Measurements from ENCODE around the gene LAMTOR4. TPM values are rescaled to one million over a fixed set of nuclear protein-coding genes. Genes with fewer than 3 reads are reported as not detected.

The LAMTOR4 gene
- total and polyA plus RNA-seq, 10 of the 15 experiments (the other 5 are each of a cell fraction or from before 2014, with no cell fraction given): 73.4 to 297 (median 196) TPM

DNA sequence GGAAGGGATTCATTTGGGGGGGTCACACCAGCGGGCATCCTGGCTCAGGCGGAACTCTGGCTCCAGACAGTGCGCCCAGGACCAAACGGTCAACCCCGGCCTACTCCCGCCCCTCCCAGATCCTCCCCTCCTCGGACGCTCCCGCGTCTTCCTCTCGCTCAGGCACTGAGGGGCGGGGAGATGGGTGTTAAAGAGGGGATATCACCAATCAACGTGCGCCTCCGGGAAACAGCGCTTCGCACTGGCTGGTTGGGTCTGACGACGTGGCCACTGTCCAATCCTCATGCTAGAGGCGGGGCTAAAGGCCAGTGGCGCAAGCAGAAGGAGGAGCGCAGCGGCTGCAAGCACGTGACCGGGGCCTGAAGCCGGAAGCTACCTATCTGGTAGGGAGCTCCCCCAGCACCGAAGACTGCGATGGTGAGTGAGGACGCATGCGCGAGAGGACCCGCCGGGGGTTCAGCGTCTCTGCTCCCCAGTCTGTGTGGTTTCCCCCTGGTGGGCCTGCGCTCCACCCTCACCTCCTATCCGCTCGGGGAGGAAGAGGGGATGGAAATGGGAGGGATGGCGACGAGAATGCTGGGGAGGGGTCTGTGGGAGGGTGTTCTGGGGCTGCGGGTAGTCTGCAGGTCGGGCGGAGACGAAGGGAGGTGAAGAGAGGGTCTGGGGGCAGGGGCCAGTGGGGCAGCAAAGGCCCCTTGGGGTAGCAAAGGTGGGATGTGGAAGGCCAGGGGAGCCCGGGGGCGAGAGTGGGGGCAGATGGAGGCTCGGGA lies at the start of gene LAMTOR4 (continued):
- TF ChIP-seq NR2C2 (IDR thresholded peaks at IDR 0.05; ENCODE audit: borderline replicate concordance, control insufficient read depth, insufficient read length, low read depth) (no peak), MYB (IDR thresholded peaks at IDR 0.05; ENCODE audit: borderline replicate concordance, low read depth, low read length) (no peak), ZBTB11 (CRISPR knock-in tag; IDR thresholded peaks at IDR 0.05) (no peak), HDGF (IDR thresholded peaks at IDR 0.05) (peak; percentile 94; the same call in 1 of the 2 replicates), CREB1 (IDR thresholded peaks at IDR 0.05; ENCODE audit: low read depth) (peak; percentile 82), MEF2B (IDR thresholded peaks at IDR 0.05; ENCODE audit: partially characterized antibody, poor library complexity, severe bottlenecking) (peak; percentile 17), RELA (IDR thresholded peaks at IDR 0.05; ENCODE audit: borderline replicate concordance, partially characterized antibody) (no peak), ZNF592 (IDR thresholded peaks at IDR 0.05) (no peak), EGR1 (IDR thresholded peaks at IDR 0.05; ENCODE audit: borderline replicate concordance in 1 of 2, low read depth in 2 of 2, low read length in 2 of 2) (0 out of 3 replicates have a peak, but pooled peaks of 1 of the 2 experiments have one; percentile 7), TBL1XR1 (IDR thresholded peaks at IDR 0.05; ENCODE audit: low read depth, low read length) (no peak; the same call in 1 of the 2 replicates), ZNF384 (IDR thresholded peaks at IDR 0.05; ENCODE audit: borderline replicate concordance, low read depth, low read length) (no peak), CBX5 (IDR thresholded peaks at IDR 0.05; ENCODE audit: low read depth) (no peak), RAD51 (IDR thresholded peaks at IDR 0.05) (peak; percentile 98), RBBP5 (conservative IDR thresholded peaks at IDR 0.05) (no peak), TCF3 (IDR thresholded peaks at IDR 0.05; ENCODE audit: borderline replicate concordance, insufficient read depth, low read depth, low read length) (peak; percentile 25; the same call in 1 of the 2 replicates), GATAD2B (conservative IDR thresholded peaks at IDR 0.05; ENCODE audit: low read depth) (peak; percentile 16; the same call in 1 of the 2 replicates), POLR2AphosphoS5 (IDR thresholded peaks at IDR 0.05; ENCODE audit: low read length) (peak; percentile 78), EZH2 (IDR thresholded peaks at IDR 0.05; ENCODE audit: borderline replicate concordance, control insufficient read depth, low read depth, low read length) (no peak), ZSCAN29 (IDR thresholded peaks at IDR 0.05) (no peak), NRF1 (conservative IDR thresholded peaks at IDR 0.05; ENCODE audit: low read depth, low read length) (peak; percentile 73)
- TF ChIP-seq, protein P1, sequence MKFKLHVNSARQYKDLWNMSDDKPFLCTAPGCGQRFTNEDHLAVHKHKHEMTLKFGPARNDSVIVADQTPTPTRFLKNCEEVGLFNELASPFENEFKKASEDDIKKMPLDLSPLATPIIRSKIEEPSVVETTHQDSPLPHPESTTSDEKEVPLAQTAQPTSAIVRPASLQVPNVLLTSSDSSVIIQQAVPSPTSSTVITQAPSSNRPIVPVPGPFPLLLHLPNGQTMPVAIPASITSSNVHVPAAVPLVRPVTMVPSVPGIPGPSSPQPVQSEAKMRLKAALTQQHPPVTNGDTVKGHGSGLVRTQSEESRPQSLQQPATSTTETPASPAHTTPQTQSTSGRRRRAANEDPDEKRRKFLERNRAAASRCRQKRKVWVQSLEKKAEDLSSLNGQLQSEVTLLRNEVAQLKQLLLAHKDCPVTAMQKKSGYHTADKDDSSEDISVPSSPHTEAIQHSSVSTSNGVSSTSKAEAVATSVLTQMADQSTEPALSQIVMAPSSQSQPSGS (IDR thresholded peaks at IDR 0.05; ENCODE audit: low read length): no peak

All from GM12878 (cell line).